ENCODE measurements around the gene MXD3. TPM values are rescaled to one million over a fixed set of nuclear protein-coding genes. Genes with fewer than 3 reads are reported as not detected.

MXD3 gene
- total and polyA plus RNA-seq, 2 experiments from 2014 or later = 9.9 to 11.6 TPM

- Histone ChIP-seq H3K27ac (ENCODE audit: low read depth) (no peak overlapping the region), H3F3A (replicated peaks; ENCODE audit: low read depth) (no peaks in the 10 kb centered on the region), H3K4me1 (ENCODE audit: insufficient read depth) (no peaks in the 10 kb centered on the region), H4K20me1 (replicated peaks; ENCODE audit: insufficient read depth) (peaks cover 3% of the 10 kb centered on the region; the same call in 1 of the 2 replicates), H3K4me3 (no peak overlapping the region), H3K4me2 (no peak overlapping the region), H3K27me3 (ENCODE audit: insufficient read depth) (no peaks in the 10 kb centered on the region), H3K79me2 (replicated peaks; ENCODE audit: insufficient read depth) (no peaks in the 10 kb centered on the region), H3K9me2 (ENCODE audit: insufficient read depth) (no peaks in the 10 kb centered on the region), H2AFZ (no peak overlapping the region), H3K36me3 (ENCODE audit: insufficient read depth) (peaks cover 5% of the 10 kb centered on the region; the same call in 1 of the 2 replicates)
- ATAC-seq = no peak
- Mint-ChIP-seq H3K36me3 (ENCODE audit: low read depth) (peaks cover 56% of the 10 kb centered on the region), H3K9me3 (no peaks in the 10 kb centered on the region), H3K4me1 (peaks cover 14% of the 10 kb centered on the region), H3K27me3 (ENCODE audit: insufficient read depth, low read depth, poor library complexity) (peaks cover 10% of the 10 kb centered on the region), H3K27ac (no peak overlapping the region), H3K4me3 (no peak overlapping the region)
- no peak for DNase-seq (ENCODE audit: low spot score)
- TF ChIP-seq POLR2AphosphoS5 (IDR thresholded peaks at IDR 0.05; ENCODE audit: low read depth) (no peak), ZNF462 (CRISPR knock-in tag; IDR thresholded peaks at IDR 0.05) (no peak), NANOG (IDR thresholded peaks at IDR 0.05; ENCODE audit: borderline replicate concordance) (no peak), STAT1 (IDR thresholded peaks at IDR 0.05; ENCODE audit: unreplicated experiment) (no peak)
Observed at GRCh38 chr5:177332896-177333260, 21.2 kb upstream of the MXD3 start.

- Histone ChIP-seq H3K4me3 (no peak overlapping the region), H2AFZ (no peak overlapping the region)
- no peak for TF ChIP-seq NANOG (IDR thresholded peaks at IDR 0.05; ENCODE audit: borderline replicate concordance)
- no peak for TF ChIP-seq ZNF462 (CRISPR knock-in tag; IDR thresholded peaks at IDR 0.05)
Observed at GRCh38 chr5:177332031-177332895, 20.6 kb upstream of the MXD3 start.

More at GRCh38 chr5:177332031-177332895, 20.6 kb upstream of the MXD3 start:
- Mint-ChIP-seq H3K4me3 (no peak overlapping the region), H3K27me3 (ENCODE audit: insufficient read depth, low read depth, poor library complexity) (peaks cover 10% of the 10 kb centered on the region), H3K9me3 (no peaks in the 10 kb centered on the region), H3K36me3 (ENCODE audit: low read depth) (peaks cover 51% of the 10 kb centered on the region), H3K27ac (no peak overlapping the region), H3K4me1 (peaks cover 12% of the 10 kb centered on the region)
- no peak overlapping the region for H3K27ac ChIP-seq (ENCODE audit: low read depth)
- H3K4me1 ChIP-seq (ENCODE audit: insufficient read depth) = no peaks in the 10 kb centered on the region; the same call in 1 of the 2 replicates
- H3K9me2 ChIP-seq (ENCODE audit: insufficient read depth) = no peaks in the 10 kb centered on the region
- DNase-seq (ENCODE audit: low spot score) (no peak), ATAC-seq (no peak)
- 0 out of 2 replicates have a peak, but pooled peaks cover 2% of the 10 kb centered on the region for H3K79me2 ChIP-seq (replicated peaks; ENCODE audit: insufficient read depth)
- H3F3A ChIP-seq (replicated peaks; ENCODE audit: low read depth) = no peaks in the 10 kb centered on the region
- H3K36me3 ChIP-seq (ENCODE audit: insufficient read depth) = peaks cover 5% of the 10 kb centered on the region; the same call in 1 of the 2 replicates
- no peak overlapping the region for H3K4me2 ChIP-seq
- peaks cover 3% of the 10 kb centered on the region; the same call in 1 of the 2 replicates for H4K20me1 ChIP-seq (replicated peaks; ENCODE audit: insufficient read depth)
- no peaks in the 10 kb centered on the region for H3K27me3 ChIP-seq (ENCODE audit: insufficient read depth)

All from GM23338 (cell line).